GM21367 (cell line): ENCODE data around the gene ABHD17A.
"Not testable (repeated sequence)": the region's sequence is repeated elsewhere in the genome, so short reads cannot be mapped to it uniquely, and the experiment has no call there.

Experiments used
- ATAC-seq: cut with Tn5 transposase; IDR thresholded peaks from one replicate; pipeline ENCODE4 v1.9.1; 2021; ENCODE audit not compliant: unreplicated experiment

The ABHD17A gene

DNA sequence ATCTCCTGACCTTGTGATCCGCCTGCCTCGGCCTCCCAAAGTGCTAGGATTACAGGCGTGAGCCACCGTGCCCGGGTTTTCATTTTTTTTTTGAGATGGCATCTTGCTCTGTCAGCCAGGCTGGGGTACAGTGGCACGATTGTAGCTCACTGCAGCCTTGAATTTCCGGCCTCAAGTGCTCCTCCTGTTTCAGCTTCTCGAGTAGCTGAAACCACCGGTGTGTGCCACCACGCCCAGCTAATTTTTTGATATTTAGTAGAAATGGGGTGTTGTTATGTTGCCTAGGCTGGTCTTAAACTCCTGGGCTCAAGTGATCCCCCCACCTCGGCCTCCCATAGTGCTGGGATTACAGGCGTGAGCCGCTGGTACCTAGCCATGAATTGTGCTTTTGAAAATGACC is 25.8 kb upstream of the ABHD17A start:
- ATAC-seq = no peak

DNA sequence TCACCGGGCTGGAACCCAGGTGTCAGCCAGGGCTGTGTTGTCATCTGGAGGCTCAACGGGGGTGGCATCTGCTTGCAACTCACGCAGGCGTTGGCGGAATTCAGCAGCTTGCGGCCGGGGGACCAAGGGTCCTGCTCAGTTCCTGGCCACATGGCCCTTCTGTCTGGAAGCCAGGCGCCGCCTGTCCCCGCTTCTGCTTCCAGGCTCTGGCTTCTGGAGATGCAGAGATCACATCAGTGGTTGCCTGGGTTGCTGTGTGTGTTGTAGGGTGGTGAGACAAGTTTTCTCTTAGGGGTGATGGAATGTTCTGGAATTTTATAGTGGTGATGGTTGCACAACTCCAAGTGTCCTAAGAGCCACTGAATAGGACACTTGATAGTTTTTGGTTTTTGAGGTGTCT is 24.9 kb upstream of the ABHD17A start:
- no peak for ATAC-seq

DNA sequence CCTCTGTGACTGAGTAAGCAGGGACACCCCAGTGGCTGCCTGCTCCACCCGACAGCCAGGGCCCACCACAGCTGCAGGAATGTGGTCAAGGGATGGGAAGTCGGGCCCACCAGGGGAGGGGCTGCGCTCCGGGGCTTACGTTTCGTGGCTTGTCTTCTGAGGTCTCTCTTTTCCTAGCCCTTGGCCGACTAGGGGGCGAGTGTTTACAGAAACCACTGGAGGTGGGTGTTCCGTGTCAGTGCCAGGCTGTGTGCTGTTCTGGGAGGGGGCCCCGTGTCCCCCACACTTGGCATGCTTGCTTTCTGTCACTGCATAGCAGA is 24.4 kb upstream of the ABHD17A start:
- ATAC-seq = no peak

DNA sequence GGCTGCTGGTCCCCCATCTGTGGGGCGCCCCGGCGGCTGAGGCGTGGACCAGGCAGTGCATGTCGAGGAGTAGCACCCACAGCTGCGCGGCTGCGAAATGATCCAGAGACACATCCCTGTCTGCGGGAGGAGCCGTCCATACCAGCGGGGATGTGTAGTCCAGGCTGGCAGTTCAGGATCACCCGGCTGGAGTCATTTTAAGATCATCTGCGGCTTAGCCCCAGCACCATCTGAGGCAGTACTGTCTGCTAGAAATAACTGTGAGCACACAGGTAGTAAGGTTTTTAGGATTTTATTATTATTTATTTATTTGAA is 23.0 kb upstream of the ABHD17A start:
- no peak for ATAC-seq

DNA sequence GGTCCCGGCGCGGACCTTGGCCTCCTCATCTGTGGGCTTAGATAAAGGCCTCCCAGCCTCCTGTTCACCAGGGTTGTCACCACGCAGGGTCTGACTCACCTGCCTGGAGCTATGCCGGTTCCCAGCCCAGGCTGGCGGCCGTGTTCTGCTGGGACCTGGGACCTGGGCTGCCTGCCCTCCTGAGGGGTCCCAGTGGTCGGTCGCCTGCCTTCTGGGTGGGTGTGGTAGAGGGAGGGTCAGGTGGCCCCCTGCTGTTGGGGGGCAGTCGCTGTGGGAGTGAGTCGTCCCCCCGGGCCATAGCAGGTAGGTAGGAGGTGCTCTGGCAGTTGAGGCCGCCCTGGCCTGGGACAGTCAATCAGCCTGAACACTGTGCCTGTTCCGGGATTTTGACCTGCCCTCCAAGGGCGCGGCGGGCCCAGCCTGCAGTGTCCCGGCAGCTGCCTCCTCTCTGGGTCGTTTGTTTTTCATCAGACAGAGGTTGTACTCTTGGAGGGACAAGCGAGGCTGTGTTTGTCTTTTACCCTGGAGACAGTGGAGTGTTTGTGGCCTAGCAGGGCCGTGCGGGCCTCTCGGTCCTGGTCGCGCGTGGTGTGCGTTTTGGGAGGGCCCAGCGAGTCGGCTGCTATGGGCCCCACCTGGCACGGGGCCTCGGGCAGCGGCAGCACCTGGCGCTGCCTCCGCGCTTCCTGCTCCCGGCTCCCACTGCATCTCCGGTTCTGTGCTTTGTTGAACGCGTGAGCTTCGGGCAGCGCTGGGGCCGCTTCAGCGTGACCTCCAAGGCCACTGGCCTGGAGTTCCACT is 22.5 kb upstream of the ABHD17A start:
- no peak for ATAC-seq

DNA sequence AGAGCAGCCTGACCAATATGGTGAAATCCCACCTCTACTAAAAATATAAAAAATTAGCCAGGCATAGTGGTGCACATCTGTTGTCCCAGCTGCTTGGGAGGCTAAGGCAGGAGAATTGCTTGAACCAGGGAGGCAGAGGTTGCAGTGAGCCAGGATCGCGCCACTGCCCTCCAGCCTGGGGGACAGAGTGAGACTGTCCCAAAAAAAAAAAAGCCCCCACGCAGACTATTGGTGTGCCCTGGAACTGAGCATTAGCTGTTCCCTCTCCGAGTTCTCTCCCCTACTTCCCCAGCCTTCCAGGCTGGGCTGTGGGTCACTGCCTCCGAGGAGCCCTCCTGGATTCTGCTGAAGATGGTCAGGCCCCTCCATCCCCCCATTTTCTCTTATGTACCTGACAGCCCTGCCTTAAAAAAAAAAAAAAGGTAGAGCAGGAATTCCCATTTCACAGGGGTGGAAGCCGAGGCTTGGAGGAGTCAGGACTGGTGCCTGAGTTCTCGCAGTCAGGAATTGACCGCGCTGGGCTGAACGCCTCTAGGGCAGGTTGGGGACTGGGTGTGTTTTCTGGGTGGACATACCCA is 21.8 kb upstream of the ABHD17A start:
- no peak for ATAC-seq

DNA sequence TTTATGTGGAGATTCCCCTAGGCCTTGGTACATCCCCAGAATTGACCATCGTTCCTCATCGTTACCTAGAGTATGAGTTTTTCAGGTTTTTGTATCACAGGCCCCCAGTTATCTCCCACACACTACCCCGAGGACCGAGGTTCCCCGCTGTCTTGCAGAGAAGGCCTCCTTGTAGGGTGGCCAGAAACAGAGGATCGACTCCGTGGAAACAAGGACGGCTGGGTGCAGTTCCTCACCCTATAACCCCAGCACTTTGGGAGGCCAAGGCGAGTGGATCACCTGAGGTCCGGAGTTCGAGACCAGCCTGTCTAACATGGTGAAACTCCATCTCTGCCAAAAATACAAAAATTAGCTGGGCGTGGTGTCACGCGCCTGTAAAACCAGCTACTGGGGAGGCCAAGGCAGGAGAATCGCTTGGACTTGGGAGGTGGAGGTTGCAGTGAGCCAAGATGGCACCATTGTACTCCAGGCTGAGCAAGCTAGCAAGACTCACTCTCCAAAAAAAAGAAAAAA is 20.6 kb upstream of the ABHD17A start:
- ATAC-seq = no peak

DNA sequence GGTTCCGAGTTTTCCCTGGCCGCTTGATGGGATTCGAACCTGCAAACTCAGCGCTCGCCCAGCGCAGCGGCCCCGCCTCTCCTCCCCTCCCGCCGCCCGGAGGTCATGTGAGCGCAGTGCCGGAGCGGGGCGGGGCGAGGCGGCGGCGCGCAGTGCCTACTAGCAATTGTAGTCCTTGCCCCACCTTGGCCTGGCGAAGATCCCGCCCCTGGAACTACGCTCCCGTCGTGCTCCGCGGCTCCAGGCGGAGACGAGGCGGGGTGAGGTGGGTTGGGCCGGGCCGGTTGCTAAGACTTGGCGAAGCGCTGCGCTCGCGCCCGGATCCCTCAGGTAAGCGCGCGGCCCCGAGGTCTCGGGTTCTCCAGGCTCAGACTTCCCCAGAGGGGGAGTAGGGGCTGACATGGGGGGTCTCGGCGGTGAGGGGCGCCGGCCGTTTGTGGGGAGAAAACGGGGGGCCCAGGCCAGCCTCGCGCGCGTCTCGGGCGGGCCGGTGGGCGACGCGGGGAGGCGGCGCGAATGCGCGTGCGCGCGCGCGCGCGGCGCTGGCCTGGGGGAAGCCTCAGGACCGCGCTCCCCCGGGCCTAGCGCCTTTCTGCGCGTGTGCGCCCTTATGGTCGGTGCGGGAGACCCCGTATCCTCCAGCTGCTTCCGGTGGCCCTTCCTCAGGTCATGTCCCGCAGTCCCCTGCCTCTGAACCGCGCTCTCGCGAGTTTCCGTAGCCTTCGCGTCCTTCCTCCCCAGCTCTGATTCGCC is 20.0 kb upstream of the ABHD17A start, which contains the start of the genes ADAT3 and SCAMP4:
Gene ADAT3, plus strand, starts transcription at position 290 of the 753 bp plus-strand sequence. CDS start 6,649 bp downstream, outside the sequence.
Gene SCAMP4, plus strand, starts transcription at position 290 of the 753 bp plus-strand sequence. CDS start 9,621 bp downstream, outside the sequence.
- ATAC-seq = peak; percentile 69

DNA sequence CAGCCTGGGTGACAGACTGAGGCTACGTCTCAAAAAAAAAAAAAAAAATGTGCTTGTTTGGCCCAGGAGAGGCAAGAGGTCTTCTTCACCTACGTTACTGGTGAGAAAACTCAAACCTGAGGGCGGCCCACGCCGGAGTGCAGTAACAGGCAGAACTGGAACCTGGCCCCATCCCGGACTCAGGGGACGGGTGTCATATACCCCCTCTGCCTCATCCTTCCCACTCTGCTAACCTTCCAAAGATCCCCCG is 19.5 kb upstream of the ABHD17A start:
- no peak for ATAC-seq

DNA sequence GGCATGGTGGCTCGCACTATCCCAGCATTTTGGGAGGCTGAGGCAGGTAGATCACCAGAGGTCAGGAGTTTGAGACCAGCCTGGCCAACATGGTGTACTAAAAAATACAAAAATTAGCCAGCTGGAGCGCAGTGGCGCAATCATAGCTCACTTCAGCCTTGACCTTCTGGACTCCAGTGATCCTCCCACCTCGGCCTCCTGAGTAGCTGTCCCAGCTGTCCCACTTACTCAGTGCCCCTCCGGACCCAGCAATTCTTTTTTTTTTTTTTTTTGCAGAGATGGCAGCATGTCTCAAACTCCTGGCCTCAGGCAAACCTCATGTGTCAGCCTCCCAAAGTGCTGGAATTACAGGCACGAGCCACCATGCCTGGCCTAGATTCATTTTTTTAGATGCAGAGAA is 17.6 kb upstream of the ABHD17A start:
- no peak for ATAC-seq

DNA sequence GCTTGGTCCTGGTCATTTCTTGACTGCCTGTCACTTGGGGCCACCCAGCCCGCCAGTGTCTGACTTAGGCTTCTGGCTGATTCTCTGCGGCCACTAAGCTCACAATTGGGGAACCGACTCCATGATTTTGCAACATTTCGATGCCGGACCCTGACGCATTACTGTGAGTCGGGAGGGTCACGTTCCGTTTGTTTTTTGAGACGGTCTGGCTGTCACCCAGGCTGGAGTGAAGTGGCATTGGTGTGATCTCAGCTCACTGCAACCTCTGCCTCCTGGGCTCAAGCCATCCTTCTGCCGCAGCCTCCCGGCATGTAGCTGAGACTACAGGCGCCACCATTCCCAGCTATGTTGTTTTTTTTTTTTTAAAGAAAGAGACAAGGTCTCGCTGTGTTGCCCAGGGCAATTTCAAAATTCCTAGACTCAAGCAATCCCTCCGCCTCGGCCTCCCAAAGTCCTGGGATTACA is 16.7 kb upstream of the ABHD17A start:
- no peak for ATAC-seq

DNA sequence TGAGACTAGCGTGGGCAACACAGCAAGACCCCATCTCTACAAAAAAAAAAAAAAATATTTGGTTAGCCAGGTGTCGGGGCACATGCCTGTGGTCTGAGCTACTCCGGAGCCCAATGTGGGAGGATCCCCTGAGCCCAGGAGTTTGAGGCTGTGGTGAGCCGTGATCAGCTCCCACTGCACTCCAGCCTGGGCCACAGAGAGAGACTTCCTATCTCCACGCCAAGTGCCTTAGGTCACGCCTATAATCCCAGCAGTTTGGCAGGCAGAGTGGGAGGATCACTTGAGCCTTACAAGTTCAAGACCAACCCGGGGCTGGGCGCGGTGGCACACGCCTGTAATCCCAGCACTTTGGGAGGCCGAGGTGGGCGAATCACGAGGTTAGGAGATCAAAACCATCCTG is 11.2 kb upstream of the ABHD17A start:
- no peak for ATAC-seq

DNA sequence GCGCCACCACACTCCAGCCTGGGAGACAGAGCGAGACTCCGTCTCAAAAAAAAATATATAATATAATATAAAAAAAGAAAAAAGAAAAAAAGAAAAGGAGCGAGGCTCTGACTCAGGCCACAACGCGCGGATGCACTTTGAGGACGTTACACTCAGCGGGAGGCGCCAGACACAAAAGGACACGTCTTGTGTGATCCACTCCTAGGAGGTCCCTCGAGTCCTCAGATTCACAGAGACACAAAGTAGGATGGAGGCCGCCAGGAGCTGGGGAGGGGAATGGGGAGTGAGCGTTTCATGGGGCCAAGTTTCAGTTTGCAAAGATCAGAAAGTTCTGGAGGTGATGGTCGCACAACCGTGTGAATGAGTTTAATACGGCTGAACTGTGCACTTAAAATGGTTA is 8.5 kb upstream of the ABHD17A start:
- no peak for ATAC-seq

DNA sequence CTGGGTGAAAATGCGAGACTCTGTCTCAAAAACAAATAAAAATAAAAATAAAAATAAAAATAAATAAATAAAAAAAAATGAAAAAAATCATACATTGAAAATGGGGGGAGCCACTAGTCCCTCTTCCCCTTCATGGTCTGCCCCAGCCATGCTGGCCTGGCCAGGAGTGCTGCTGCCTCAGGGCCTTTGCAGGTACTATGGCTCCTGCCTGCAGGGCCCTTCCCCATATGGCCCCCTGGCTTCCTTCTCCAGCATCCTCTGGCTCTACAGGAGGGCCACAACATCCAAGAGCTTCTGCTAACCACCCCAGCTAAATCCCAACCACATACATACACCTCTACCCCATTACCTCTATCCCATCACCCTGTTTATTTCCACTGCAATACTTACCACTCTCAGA is 4.6 kb upstream of the ABHD17A start:
- ATAC-seq = no peak

DNA sequence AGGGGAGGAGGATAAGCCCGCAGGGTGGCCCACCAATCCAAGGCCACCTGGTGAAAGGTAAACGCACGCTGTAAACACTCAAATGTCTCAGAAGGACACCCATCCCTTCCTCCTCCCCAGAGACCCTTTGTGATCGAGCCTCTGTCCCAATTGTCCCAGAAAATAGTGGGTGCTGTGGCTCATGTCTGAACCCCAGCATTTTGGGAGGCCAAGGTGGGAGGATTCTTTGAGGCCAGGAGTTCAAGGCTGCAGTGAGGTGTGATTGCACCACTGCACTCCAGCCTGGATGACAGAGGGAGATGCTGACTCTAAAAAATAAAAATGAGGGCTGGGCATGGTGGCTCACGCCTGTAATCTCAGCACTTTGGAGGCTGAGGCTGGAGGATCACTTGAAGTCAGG is 3.1 kb upstream of the ABHD17A start:
- ATAC-seq = no peak

DNA sequence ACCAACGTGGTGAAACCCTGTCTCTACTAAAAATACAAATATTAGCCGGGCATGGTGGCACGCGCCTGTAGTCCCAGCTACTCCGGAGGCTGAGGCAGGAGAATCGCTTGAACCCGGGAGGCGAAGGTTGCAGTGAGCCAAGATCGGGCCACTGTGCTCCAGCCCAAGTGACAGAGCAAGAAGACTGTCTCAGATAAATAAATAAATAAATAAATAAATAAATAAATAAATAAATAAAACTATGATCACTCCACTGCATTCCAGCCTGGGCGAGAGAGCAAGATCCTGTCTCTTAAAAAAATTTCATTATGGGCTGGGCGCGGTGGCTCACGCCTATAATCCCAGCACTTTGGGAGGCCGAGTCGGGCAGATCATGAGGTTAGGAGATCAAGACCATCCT is 1.1 kb upstream of the ABHD17A start:
- ATAC-seq = not testable (repeated sequence)

DNA sequence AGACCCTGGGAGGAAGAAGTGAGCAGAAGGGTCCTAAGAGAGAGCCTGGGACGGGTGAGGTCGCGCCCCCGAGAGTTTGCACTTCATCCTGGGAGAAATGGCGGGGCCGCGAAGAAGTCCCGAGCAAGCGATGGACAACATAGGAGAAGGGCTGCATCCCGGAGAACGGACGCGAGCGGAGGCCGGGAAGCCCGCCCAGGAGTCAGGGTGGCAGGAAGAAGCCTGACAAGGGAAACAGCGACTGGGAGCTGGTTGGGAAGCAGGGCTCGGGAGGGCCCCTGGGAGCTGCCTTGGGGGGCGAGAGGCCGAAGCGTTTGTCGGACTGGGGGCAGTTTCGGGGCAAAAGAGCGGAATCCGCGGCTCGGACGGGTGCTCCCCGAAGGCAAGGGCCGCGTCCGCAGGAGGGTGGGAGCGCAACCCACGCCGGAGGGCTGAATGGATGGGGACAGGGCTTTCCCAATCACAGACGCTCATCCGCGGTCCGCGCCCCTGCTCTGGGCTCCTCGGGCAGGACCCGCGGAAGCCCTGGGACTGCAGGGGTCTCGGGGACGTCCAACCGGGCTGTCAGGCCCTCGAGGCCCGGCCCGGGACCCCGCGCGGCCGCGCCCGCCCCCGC is 469 bp downstream of the ABHD17A start:
- no peak for ATAC-seq

DNA sequence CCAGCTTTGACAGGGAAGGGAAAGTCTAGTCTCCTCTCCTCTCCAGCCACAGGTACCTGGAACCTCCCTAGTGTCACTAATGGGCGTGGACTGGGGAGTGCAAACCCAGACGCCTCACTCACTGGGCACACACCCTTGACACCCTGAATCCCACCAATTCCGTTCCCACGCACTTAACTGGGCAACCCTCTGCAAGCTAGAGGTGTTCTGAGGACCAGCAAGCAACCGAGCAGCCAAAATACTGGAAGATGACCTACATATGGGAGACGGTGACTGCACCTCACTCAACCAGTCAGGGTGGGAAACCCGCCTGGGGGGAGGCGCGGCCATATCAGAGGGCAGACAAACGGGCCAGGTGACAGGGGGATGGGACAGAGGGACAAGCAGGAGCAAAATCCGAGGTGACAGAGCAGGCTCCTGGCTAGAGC is 991 bp downstream of the ABHD17A start:
- no peak for ATAC-seq

DNA sequence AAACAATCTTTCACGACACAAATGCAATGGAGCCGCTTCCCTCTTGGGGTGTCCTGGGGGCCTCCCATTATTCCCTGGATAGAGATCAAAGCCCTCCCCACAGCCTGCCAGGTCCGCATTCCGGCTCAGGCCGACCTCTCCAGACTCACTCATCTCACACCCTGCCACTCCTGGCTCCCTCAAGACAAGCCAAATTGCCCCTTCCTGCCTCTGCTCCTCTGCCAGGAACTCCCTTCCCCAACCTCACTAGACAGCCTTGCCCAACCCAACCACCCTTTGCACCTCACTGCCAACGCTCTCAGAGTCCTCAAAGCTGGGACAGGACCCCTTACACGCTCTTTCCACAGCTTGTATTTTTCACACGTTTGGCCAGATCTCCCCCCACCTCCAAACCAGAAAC is 1.5 kb downstream of the ABHD17A start:
- ATAC-seq = no peak

DNA sequence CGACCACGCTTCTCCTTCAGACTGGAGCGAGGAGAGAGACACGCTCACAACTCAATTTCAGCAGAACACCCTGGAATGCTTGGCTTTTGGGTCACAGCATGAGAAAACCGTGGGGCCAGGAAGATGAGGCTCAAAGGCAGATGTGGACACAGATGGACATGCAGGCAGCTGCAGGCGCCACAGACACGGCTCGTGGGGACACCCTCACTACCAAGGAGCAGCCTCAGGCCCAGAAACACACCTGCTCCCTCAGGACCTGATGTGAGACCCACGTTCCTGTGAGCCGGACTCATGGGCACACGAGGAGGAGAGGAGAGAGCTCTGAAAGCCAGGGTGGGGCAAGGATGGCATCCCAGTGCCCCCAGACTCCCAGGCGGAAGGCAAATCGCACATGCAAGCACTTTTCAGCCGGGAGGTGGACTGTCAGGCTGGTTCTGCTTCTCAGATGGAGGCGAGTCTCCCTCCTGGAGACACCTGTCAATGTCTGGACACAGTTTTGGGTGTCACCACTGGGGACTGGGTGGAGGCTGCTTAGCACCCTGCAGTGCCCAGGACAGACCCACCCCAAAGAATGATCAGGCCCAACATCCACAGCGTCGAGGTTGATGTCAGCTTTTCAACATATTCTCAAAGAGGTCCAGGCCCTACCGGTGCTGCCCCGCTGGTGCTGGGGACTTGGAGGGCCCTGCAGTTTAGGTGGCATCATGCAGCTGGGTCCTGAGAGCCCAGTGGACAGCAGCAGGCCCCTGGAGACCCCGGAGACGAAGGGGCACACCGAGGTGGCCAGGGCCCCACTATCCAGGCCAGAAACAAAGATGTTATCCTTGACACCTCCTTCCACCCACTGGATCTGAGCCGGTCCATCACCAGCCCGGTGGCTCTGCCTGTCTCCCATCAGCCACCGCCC is 2.3 kb downstream of the ABHD17A start:
- ATAC-seq = no peak
